Mesenchymal stem cell (in vitro differentiated cells and primary cell): ENCODE data around the gene HES7.

Experiments
- DNase-seq: peaks from one replicate; pipeline ENCODE4 v3.0.0-alpha.2; 2013
- H2AFZ ChIP-seq: one replicate; pipeline ENCODE4 v1.6.1; 2013; ENCODE audit warnings: low read depth, mild to moderate bottlenecking, control low read depth, inconsistent platforms, low read length, moderate library complexity
- H2AK5ac ChIP-seq: 2 replicates; pipeline ENCODE4 v1.6.1; 2013; ENCODE audit warnings: low read length, moderate library complexity, mild to moderate bottlenecking, inconsistent platforms; ENCODE audit not compliant: severe bottlenecking
- H2BK120ac ChIP-seq: one replicate; pipeline ENCODE4 v1.6.1; 2013; ENCODE audit warnings: low read depth, mild to moderate bottlenecking, inconsistent platforms, low read length, moderate library complexity
- H2BK12ac ChIP-seq, 2 experiments: one replicate each; pipeline ENCODE4 v1.6.1; 2013; ENCODE audit warnings: inconsistent platforms in 2 of 2, low read length in 2 of 2, mild to moderate bottlenecking in 2 of 2, moderate library complexity in 2 of 2, control low read depth in 1 of 2
- H2BK15ac ChIP-seq: one replicate; pipeline ENCODE4 v1.6.1; 2013; ENCODE audit warnings: mild to moderate bottlenecking, low read depth, inconsistent platforms; ENCODE audit not compliant: poor library complexity, severe bottlenecking
- H2BK5ac ChIP-seq: 2 replicates; pipeline ENCODE4 v1.6.1; 2013; ENCODE audit warnings: low read depth, mild to moderate bottlenecking, low read length, control low read depth, inconsistent platforms; ENCODE audit not compliant: poor library complexity, severe bottlenecking
- H3K14ac ChIP-seq, 2 experiments: one replicate each; pipeline ENCODE4 v1.6.1; 2013; ENCODE audit warnings: inconsistent platforms in 2 of 2, low read length in 2 of 2, control low read depth in 1 of 2, mild to moderate bottlenecking in 1 of 2, moderate library complexity in 1 of 2
- H3K18ac ChIP-seq, 2 experiments: one replicate each; pipeline ENCODE4 v1.6.1; 2013; ENCODE audit warnings: inconsistent platforms in 2 of 2, low read length in 2 of 2, control low read depth in 1 of 2, low read depth in 1 of 2, mild to moderate bottlenecking in 1 of 2
- H3K23ac ChIP-seq, 2 experiments: one replicate each; pipeline ENCODE4 v1.6.1; 2013; ENCODE audit warnings: inconsistent platforms in 2 of 2, low read length in 2 of 2, mild to moderate bottlenecking in 2 of 2, moderate library complexity in 2 of 2, control low read depth in 1 of 2
- H3K27ac ChIP-seq: 2 replicates; pipeline ENCODE4 v1.5.1; 2013; ENCODE audit warnings: mild to moderate bottlenecking, moderate library complexity, low read length, control low read depth, inconsistent platforms; ENCODE audit not compliant: poor library complexity, severe bottlenecking
- H3K27me3 ChIP-seq, 2 experiments: 2 replicates each; pipeline versions ENCODE4 v1.6.1 to v1.7.0; 2013; ENCODE audit warnings: low read length in 2 of 2, mild to moderate bottlenecking in 2 of 2, moderate library complexity in 2 of 2, control low read depth in 1 of 2, inconsistent platforms in 1 of 2; ENCODE audit not compliant: control insufficient read depth in 1 of 2, insufficient read depth in 1 of 2
- H3K36me3 ChIP-seq, 2 experiments: 2 replicates each; pipeline versions ENCODE4 v1.6.1 to v1.7.0; 2013; ENCODE audit warnings: low read length in 2 of 2, control low read depth in 1 of 2, inconsistent platforms in 1 of 2, low read depth in 1 of 2, mild to moderate bottlenecking in 1 of 2; ENCODE audit not compliant: insufficient read depth in 2 of 2, control insufficient read depth in 1 of 2
- H3K4ac ChIP-seq, 2 experiments: one replicate each; pipeline ENCODE4 v1.6.1; 2013; ENCODE audit warnings: inconsistent platforms in 2 of 2, low read length in 2 of 2, mild to moderate bottlenecking in 2 of 2, moderate library complexity in 2 of 2, control low read depth in 1 of 2, low read depth in 1 of 2
- H3K4me1 ChIP-seq: 2 replicates; pipeline ENCODE4 v1.6.1; 2013; ENCODE audit warnings: low read depth, low read length, control low read depth; ENCODE audit not compliant: control insufficient read depth, insufficient read depth
- H3K4me2 ChIP-seq: 2 replicates; pipeline ENCODE4 v1.6.1; 2013; ENCODE audit warnings: low read length, mild to moderate bottlenecking, inconsistent platforms; ENCODE audit not compliant: poor library complexity, severe bottlenecking
- H3K4me3 ChIP-seq, 2 experiments: 2 replicates each; pipeline versions ENCODE4 v1.5.1 to v1.7.0; 2013; ENCODE audit warnings: low read length in 2 of 2, mild to moderate bottlenecking in 2 of 2, control low read depth in 1 of 2, low read depth in 1 of 2; ENCODE audit not compliant: insufficient read depth in 1 of 2
- H3K79me1 ChIP-seq: replicated peaks from 2 replicates; pipeline ENCODE4 v1.6.1; 2013; ENCODE audit warnings: mild to moderate bottlenecking, control low read depth, low read length, inconsistent platforms; ENCODE audit not compliant: poor library complexity, severe bottlenecking
- H3K9ac ChIP-seq: 2 replicates; pipeline ENCODE4 v1.7.0; 2013; ENCODE audit warnings: mild to moderate bottlenecking, low read length, moderate library complexity
- H3K9me3 ChIP-seq: 2 replicates; pipeline ENCODE4 v1.7.0; 2013; ENCODE audit warnings: mild to moderate bottlenecking, low read length; ENCODE audit not compliant: control insufficient read depth
- H4K8ac ChIP-seq: one replicate; pipeline ENCODE4 v1.6.1; 2013; ENCODE audit warnings: inconsistent platforms, mild to moderate bottlenecking, low read length, moderate library complexity
- H4K91ac ChIP-seq: one replicate; pipeline ENCODE4 v1.6.1; 2013; ENCODE audit warnings: mild to moderate bottlenecking, low read length, inconsistent platforms
- WGBS: methylation state at CpG from one replicate; pipeline ENCODE4 v1.1.7; 2013; ENCODE audit warnings: mixed read lengths; 5-methylcytosine and 5-hydroxymethylcytosine counted together

HES7 gene

GRCh38 chr17:8120520-8121406, 3.1 kb downstream of the HES7 start:
- no peaks in the 10 kb centered on the region for H3K9me3 ChIP-seq
- DNase-seq: peak; percentile 85
- peak overlapping the region; percentile 76 for H3K9ac ChIP-seq
- no peak overlapping the region for H4K91ac ChIP-seq
- no peak overlapping the region for H4K8ac ChIP-seq
- peaks cover 42 to 46% of the 10 kb centered on the region in 2 experiments for H3K27me3 ChIP-seq
- no peak overlapping the region for H3K23ac ChIP-seq
- H3K36me3 ChIP-seq: no peaks in the 10 kb centered on the region
- no peak overlapping the region for H2BK5ac ChIP-seq
- no peak overlapping the region for H2BK12ac ChIP-seq
- peak overlapping the region; percentile 31 for H2BK15ac ChIP-seq
- no peak overlapping the region for H2AFZ ChIP-seq
- no peak overlapping the region for H3K27ac ChIP-seq
- under 1% methylated on average over 32 of the region's 40 CpGs for WGBS
- H3K18ac ChIP-seq: no peak overlapping the region
- no peak overlapping the region for H2AK5ac ChIP-seq
- no peak overlapping the region for H3K14ac ChIP-seq
- H3K4ac ChIP-seq: no peak overlapping the region
- no peak overlapping the region for H2BK120ac ChIP-seq
- peak overlapping the region; percentile 43 to 85 for H3K4me3 ChIP-seq
- H3K4me1 ChIP-seq: peaks cover 59% of the 10 kb centered on the region
- H3K79me1 ChIP-seq: no peaks in the 10 kb centered on the region
- peak overlapping the region; percentile 95 for H3K4me2 ChIP-seq

- Histone ChIP-seq H2BK15ac (no peak overlapping the region), H3K36me3 (no peaks in the 10 kb centered on the region), H2BK12ac (no peak overlapping the region), H3K23ac (no peak overlapping the region), H4K8ac (no peak overlapping the region), H3K18ac (no peak overlapping the region), H3K27ac (no peak overlapping the region), H3K4me1 (peaks cover 51% of the 10 kb centered on the region), H3K4me2 (peak overlapping the region; percentile 95), H3K9me3 (no peaks in the 10 kb centered on the region), H2AK5ac (no peak overlapping the region), H2AFZ (no peak overlapping the region), H3K4ac (no peak overlapping the region), H3K79me1 (no peaks in the 10 kb centered on the region), H3K9ac (peak overlapping the region; percentile 83), H4K91ac (no peak overlapping the region), H2BK5ac (no peak overlapping the region), H3K14ac (no peak overlapping the region), H3K4me3 (peak overlapping the region in 1 of 2 experiments; percentile 85), H3K27me3 (peaks cover 45 to 49% of the 10 kb centered on the region in 2 experiments), H2BK120ac (no peak overlapping the region)
- peak; percentile 97 for DNase-seq
- WGBS: 2% methylated on average over 25 of the region's 28 CpGs
Observed at GRCh38 chr17:8119581-8120519, 4.1 kb downstream of the HES7 start.

- no peaks in the 10 kb centered on the region for H3K79me1 ChIP-seq
- under 1% methylated on average over 33 of the region's 38 CpGs for WGBS
- DNase-seq: peak; percentile 88
Observed at GRCh38 chr17:8118769-8119580, 4.9 kb downstream of the HES7 start.

More at GRCh38 chr17:8118769-8119580, 4.9 kb downstream of the HES7 start:
- Histone ChIP-seq H4K91ac (no peak overlapping the region), H3K36me3 (no peaks in the 10 kb centered on the region), H4K8ac (no peak overlapping the region), H2AK5ac (no peak overlapping the region), H3K4ac (no peak overlapping the region), H2BK5ac (no peak overlapping the region), H3K4me2 (peak overlapping the region; percentile 97), H2BK15ac (peak overlapping the region; percentile 21), H3K18ac (peak overlapping the region in 1 of 2 experiments; percentile 11), H2BK120ac (no peak overlapping the region), H3K4me3 (peak overlapping the region; percentile 55 to 85), H3K23ac (no peak overlapping the region), H3K9ac (peak overlapping the region; percentile 83), H3K27ac (peak overlapping the region; percentile 66), H3K9me3 (no peaks in the 10 kb centered on the region), H3K4me1 (peaks cover 44% of the 10 kb centered on the region), H2BK12ac (no peak overlapping the region), H3K27me3 (peaks cover 45 to 49% of the 10 kb centered on the region in 2 experiments), H3K14ac (no peak overlapping the region), H2AFZ (peak overlapping the region; percentile 60)
